Transverse colon (tissue), 4 donors: Measurements from ENCODE around the gene P2RX7.

Experiments
- CTCF ChIP-seq, 5 experiments: fragments of 200-600 bp in 3 of 5; fragments of 450-650 bp in 2 of 5; sonication (generic) in 3 of 5; IDR thresholded peaks; 1 replicate in 2 of 5; 2 replicates in 3 of 5; pipeline ENCODE4 v1.5.1; 2016 to 2017; ENCODE audit warnings: antibody characterized with exemption in 5 of 5, inconsistent platforms in 3 of 5, mild to moderate bottlenecking in 2 of 5, moderate library complexity in 1 of 5
- EP300 ChIP-seq: sonication (generic); formaldehyde crosslinking; IDR thresholded peaks from one replicate; pipeline ENCODE4 v1.6.1; 2017; ENCODE audit warnings: antibody characterized with exemption, low read depth
- POLR2A ChIP-seq: fragments of 450-650 bp; IDR thresholded peaks from one replicate; pipeline ENCODE4 v1.6.1; 2016; ENCODE audit warnings: antibody characterized with exemption, mild to moderate bottlenecking, moderate library complexity
- POLR2AphosphoS5 ChIP-seq, 3 donors: sonication (generic); formaldehyde crosslinking; IDR thresholded peaks; one replicate each; pipeline ENCODE4 v1.6.1; 2016; ENCODE audit warnings: antibody characterized with exemption in 3 of 3

- TF ChIP-seq CTCF (IDR thresholded peaks at IDR 0.05), result no peak
- no peak for TF ChIP-seq POLR2A
- TF ChIP-seq POLR2AphosphoS5 (IDR thresholded peaks at IDR 0.05), result no peak
- no peak for TF ChIP-seq EP300
Observed at GRCh38 chr12:121114806-121115205, 17.9 kb upstream of the P2RX7 start.
